Heart left ventricle (tissue), 16 donors: Measurements from ENCODE around the gene SPAG17. TPM values are rescaled to one million over a fixed set of nuclear protein-coding genes. Genes with fewer than 3 reads are reported as not detected.

Experiments
- ATAC-seq, 4 donors: fragments of 200-7000 bp; cut with Tn5 transposase; one replicate each; pipeline ENCODE4 v1.9.1; 2020 to 2022; ENCODE audit warnings: moderate library complexity in 4 of 4, mild to moderate bottlenecking in 3 of 4, moderate number of reproducible peaks in 1 of 4
- DNase-seq, 5 donors: peaks; one replicate each; pipeline ENCODE4 v3.0.0-alpha.2; 2020
- H3K27ac ChIP-seq, 12 donors: fragments of 200-600 bp; sonication (generic) in 4 of 12; one replicate each; pipeline versions ENCODE4 v1.5.0 to v1.8.0; 2016 to 2022; ENCODE audit warnings: mild to moderate bottlenecking in 2 of 12
- H3K27me3 ChIP-seq, 9 donors: fragments of 200-600 bp; sonication (generic) in 2 of 9; one replicate each; pipeline versions ENCODE4 v1.5.1 to v1.8.0; 2016 to 2022; ENCODE audit warnings: mild to moderate bottlenecking in 3 of 9
- H3K36me3 ChIP-seq, 9 donors: fragments of 200-600 bp; sonication (generic) in 2 of 9; one replicate each; pipeline versions ENCODE4 v1.5.0 to v1.8.0; 2018 to 2022; ENCODE audit warnings: mild to moderate bottlenecking in 2 of 9
- H3K4me1 ChIP-seq, 12 donors: fragments of 200-600 bp; sonication (generic) in 4 of 12; one replicate each; pipeline versions ENCODE4 v1.5.0 to v1.8.0; 2016 to 2022; ENCODE audit warnings: mild to moderate bottlenecking in 3 of 12
- H3K4me3 ChIP-seq, 12 donors: fragments of 200-600 bp; sonication (generic) in 4 of 12; one replicate each; pipeline versions ENCODE4 v1.5.0 to v1.8.0; 2017 to 2022; ENCODE audit warnings: mild to moderate bottlenecking in 9 of 12, moderate library complexity in 4 of 12
- H3K9me3 ChIP-seq, 12 donors: fragments of 200-600 bp; sonication (generic) in 4 of 12; one replicate each; pipeline versions ENCODE4 v1.5.0 to v1.8.0; 2016 to 2022; ENCODE audit warnings: mild to moderate bottlenecking in 1 of 12
- CTCF ChIP-seq, 12 donors: fragments of 200-600 bp; sonication (generic) in 4 of 12; IDR thresholded peaks; one replicate each; pipeline versions ENCODE4 v1.5.0 to v1.8.0; 2018 to 2022; ENCODE audit warnings: antibody characterized with exemption in 12 of 12, mild to moderate bottlenecking in 5 of 12
- POLR2A ChIP-seq, 2 donors: fragments of 450-650 bp; IDR thresholded peaks; one replicate each; pipeline ENCODE4 v1.6.1; 2017; ENCODE audit warnings: antibody characterized with exemption in 2 of 2, mild to moderate bottlenecking in 2 of 2, moderate library complexity in 2 of 2
- WGBS, 4 donors: extraction: QIAGEN DNeasy Blood & Tissue Kit in 2 of 4; methylation state at CpG; one replicate each; pipeline versions ENCODE4 v1.1.5 to v1.1.7; 2013 to 2018; 5-methylcytosine and 5-hydroxymethylcytosine counted together
- intact Hi-C, 10 donors: fragments of 100-400 bp; cut with DNase I; formaldehyde crosslinking; loops; one replicate each; pipeline versions ENCODE4 v1.11.1 to v1.14.2; 2022
- polyA plus RNA-seq, 2 donors: library from polyadenylated mRNA; stranded (reverse); fragments of 200-250 nt; gene quantifications; one replicate each; pipeline ENCODE4 v1.2.3, GENCODE V29; 2013
- total RNA-seq, 9 donors: library from RNA; depleted of rRNA in 2 of 9; stranded (reverse); fragments of >200 nt in 2 of 9; fragmentation: NEBNext Ultra II Directional in 3 of 9; extraction: Animal tissue kit (Norgen Biotek cat#: 25700) in 3 of 9; gene quantifications; one replicate each; pipeline versions ENCODE4 v1.1.0 to v1.2.4, GENCODE V29; 2016 to 2023
- donor health status: ischemic (EF 13 %, LVEDD 7.1; RV severe dilation, severe dysfunction).
- donor health status: healthy with polysubstance abuse.
- donor health status: DM: no; HTN: yes; CAD: no.
- donor health status: DM: no; HTN: no; CAD: no.
- donor health status: ischemic (EF 25% LVEDD 6.9; RV normal size, moderate dysfunction).
- donor health status: ischemic (EF 25% LVEDD 5.7; RV mildly dilated, moderate dysfunction).
- donor health status: healthy.
- donor health status: DM: yes; HTN: yes; CAD: no.
- donor health status: ischemic (EF 35%, LVEDD 5.7; RV mildly dilated, moderate dysfunction).
- donor health status: nonischemic (EF 11% LVEDD 7.7; RV severe dilation, severe dysfunction).
- donor health status: DM: yes; HTN: yes; CAD: no.
- donor health status: PGD.
- donor health status: ischemic (EF 29% LVEDD 5.4; RV normal size, mild dysfunction).
- donor health status: nonischemic (EF 23%, LVEDD 6.1; RV moderate dilation, normal function).

Gene SPAG17
- total and polyA plus RNA-seq, 11 donors: 0.38 to 0.48 TPM; not detected in 9

GRCh38 chr1:117905019-117905418, 280.0 kb downstream of the SPAG17 start:
- TF ChIP-seq CTCF (IDR thresholded peaks at IDR 0.05) (no peak), POLR2A (IDR thresholded peaks at IDR 0.05) (no peak)
- intact Hi-C loops: no loop called here
- no peak for ATAC-seq
- 90 to 94% (median 93%) methylated on average over 2 of the region's 2 CpGs for WGBS, 4 donors
- Histone ChIP-seq H3K4me3 (no peak overlapping the region), H3K27ac (no peak overlapping the region), H3K4me1 (no peaks in the 10 kb centered on the region), H3K27me3 (no peaks in the 10 kb centered on the region), H3K9me3 (no peaks in the 10 kb centered on the region), H3K36me3 (peaks cover 0 to 98% (median 83%) of the 10 kb centered on the region in 9 donors)
- no peak for DNase-seq

- no peaks in the 10 kb centered on the region for H3K27me3 ChIP-seq
- 96 to 99% (median 97%) methylated on average over 3 of the region's 3 CpGs for WGBS, 4 donors
- DNase-seq (no peak), ATAC-seq (no peak)
- no peak for TF ChIP-seq CTCF (IDR thresholded peaks at IDR 0.05)
- no peak for TF ChIP-seq POLR2A (IDR thresholded peaks at IDR 0.05)
- intact Hi-C loops: no loop called here
- H3K4me1 ChIP-seq: no peaks in the 10 kb centered on the region
- no peak overlapping the region for H3K4me3 ChIP-seq
- peaks cover 0 to 98% (median 80%) of the 10 kb centered on the region in 9 donors for H3K36me3 ChIP-seq
- H3K27ac ChIP-seq: no peak overlapping the region
- H3K9me3 ChIP-seq: no peaks in the 10 kb centered on the region
These were observed 280.5 kb downstream of the SPAG17 start for GRCh38 chr1:117904485-117904884.
